Stomach (tissue), 4 donors: ENCODE measurements around the gene CCDC158.

Source experiments
- POLR2A ChIP-seq, 4 donors: fragments of 450-650 bp; IDR thresholded peaks; one replicate each; pipeline ENCODE4 v1.6.1; 2016; ENCODE audit warnings: antibody characterized with exemption in 4 of 4, control low read depth in 2 of 4, mild to moderate bottlenecking in 1 of 4, moderate library complexity in 1 of 4
- POLR2AphosphoS5 ChIP-seq, 3 donors: sonication (generic); formaldehyde crosslinking; IDR thresholded peaks; one replicate each; pipeline ENCODE4 v1.6.1; 2016; ENCODE audit warnings: antibody characterized with exemption in 3 of 3
- TF ChIP-seq, protein P1 (sequence below), 7 experiments: fragments of 450-650 bp in 4 of 7; fragments of 200-600 bp in 3 of 7; sonication (generic) in 3 of 7; IDR thresholded peaks; one replicate each; pipeline ENCODE4 v1.5.1; 2016 to 2019; ENCODE audit warnings: antibody characterized with exemption in 7 of 7, control low read depth in 2 of 7, mild to moderate bottlenecking in 1 of 7

DNA sequence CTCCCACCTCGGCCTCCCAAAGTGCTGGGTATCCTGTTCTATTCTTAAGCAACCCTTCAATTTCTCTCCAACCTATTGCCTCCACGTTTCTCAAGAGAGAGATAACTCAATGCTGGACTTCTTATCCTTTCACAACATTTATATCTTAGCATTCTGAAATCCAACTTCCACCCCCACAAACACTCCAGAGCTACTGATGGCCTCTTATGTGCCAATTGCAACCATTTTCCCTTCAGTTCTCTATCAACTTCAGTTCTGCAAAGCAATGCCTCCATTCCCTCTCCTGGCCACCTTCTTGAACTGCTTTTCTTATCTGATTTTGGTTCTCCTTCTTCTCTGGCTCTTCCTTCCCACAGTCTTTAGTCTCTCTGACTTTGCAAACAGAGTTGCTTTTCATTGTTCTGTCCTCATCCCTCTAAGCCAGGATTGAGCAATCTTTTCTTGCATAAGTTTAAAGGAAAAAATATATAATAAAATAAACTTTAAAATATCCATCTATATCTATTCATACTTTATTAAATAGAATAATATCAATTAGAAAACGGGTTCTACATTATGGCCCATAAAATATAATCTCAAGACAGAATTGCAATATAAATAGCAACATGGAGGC lies 118.0 kb downstream of the CCDC158 start:
- TF ChIP-seq, protein P1, sequence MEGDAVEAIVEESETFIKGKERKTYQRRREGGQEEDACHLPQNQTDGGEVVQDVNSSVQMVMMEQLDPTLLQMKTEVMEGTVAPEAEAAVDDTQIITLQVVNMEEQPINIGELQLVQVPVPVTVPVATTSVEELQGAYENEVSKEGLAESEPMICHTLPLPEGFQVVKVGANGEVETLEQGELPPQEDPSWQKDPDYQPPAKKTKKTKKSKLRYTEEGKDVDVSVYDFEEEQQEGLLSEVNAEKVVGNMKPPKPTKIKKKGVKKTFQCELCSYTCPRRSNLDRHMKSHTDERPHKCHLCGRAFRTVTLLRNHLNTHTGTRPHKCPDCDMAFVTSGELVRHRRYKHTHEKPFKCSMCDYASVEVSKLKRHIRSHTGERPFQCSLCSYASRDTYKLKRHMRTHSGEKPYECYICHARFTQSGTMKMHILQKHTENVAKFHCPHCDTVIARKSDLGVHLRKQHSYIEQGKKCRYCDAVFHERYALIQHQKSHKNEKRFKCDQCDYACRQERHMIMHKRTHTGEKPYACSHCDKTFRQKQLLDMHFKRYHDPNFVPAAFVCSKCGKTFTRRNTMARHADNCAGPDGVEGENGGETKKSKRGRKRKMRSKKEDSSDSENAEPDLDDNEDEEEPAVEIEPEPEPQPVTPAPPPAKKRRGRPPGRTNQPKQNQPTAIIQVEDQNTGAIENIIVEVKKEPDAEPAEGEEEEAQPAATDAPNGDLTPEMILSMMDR (IDR thresholded peaks at IDR 0.05): no peak
- TF ChIP-seq POLR2A (IDR thresholded peaks at IDR 0.05) (no peak), POLR2AphosphoS5 (IDR thresholded peaks at IDR 0.05) (no peak)
